HEK293T (cell line): Measurements from ENCODE around the gene CPNE8.

Experiments
- BHLHE40 ChIP-seq: fragments of 450-650 bp; IDR thresholded peaks from 2 replicates; pipeline ENCODE4 v1.6.1; 2016; ENCODE audit warnings: mild to moderate bottlenecking, moderate library complexity, borderline replicate concordance
- ELF4 ChIP-seq: fragments of 450-650 bp; IDR thresholded peaks from 2 replicates; pipeline ENCODE4 v1.6.1; 2017; ENCODE audit warnings: antibody characterized with exemption
- FOXA1 ChIP-seq: fragments of 450-650 bp; IDR thresholded peaks from 2 replicates; pipeline ENCODE4 v1.6.1; 2016; ENCODE audit warnings: mild to moderate bottlenecking
- FOXK2 ChIP-seq: fragments of 450-650 bp; IDR thresholded peaks from 2 replicates; pipeline ENCODE4 v1.6.1; 2016; ENCODE audit warnings: mild to moderate bottlenecking
- LEF1 ChIP-seq: fragments of 450-650 bp; IDR thresholded peaks from 2 replicates; pipeline ENCODE4 v1.6.1; 2017; ENCODE audit warnings: mild to moderate bottlenecking, borderline replicate concordance
- NFRKB ChIP-seq: fragments of 450-650 bp; IDR thresholded peaks from 2 replicates; pipeline ENCODE4 v1.6.1; 2016; ENCODE audit warnings: mild to moderate bottlenecking, moderate library complexity

- no peak for TF ChIP-seq FOXK2
- no peak for TF ChIP-seq LEF1
- TF ChIP-seq NFRKB: no peak
- no peak for TF ChIP-seq BHLHE40
- no peak for TF ChIP-seq FOXA1
- TF ChIP-seq ELF4: no peak
Observed at GRCh38 chr12:38931461-38931860, 26.1 kb upstream of the CPNE8 start.
